ENCODE data around the gene BSG.
"Not testable (repeated sequence)": the region's sequence is repeated elsewhere in the genome, so short reads cannot be mapped to it uniquely, and the experiment has no call there.

DNA sequence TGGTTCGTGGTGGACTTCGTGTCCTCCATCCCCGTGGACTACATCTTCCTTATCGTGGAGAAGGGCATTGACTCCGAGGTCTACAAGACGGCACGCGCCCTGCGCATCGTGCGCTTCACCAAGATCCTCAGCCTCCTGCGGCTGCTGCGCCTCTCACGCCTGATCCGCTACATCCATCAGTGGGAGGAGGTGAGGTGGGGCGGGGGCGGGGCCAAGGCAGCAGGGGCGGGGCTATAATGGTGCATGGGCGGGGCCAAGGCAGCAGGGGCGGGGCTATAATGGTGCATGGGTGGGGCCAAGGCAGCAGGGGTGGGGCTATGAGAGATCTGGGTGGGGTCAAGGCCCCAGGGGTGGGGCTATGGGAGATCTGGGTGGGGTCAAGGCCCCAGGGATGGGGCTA, 31.4 kb downstream of the BSG start:
- TF ChIP-seq CHD4 (IDR thresholded peaks at IDR 0.05); RCOR1 (conservative IDR thresholded peaks at IDR 0.05; ENCODE audit: low read depth, low read length); CHD1 (IDR thresholded peaks at IDR 0.05; ENCODE audit: low read depth, low read length); ZSCAN29 (IDR thresholded peaks at IDR 0.05): not testable (repeated sequence)
